Breast epithelium (tissue), 4 donors: ENCODE measurements around the gene SUCLG1. TPM values are rescaled to one million over a fixed set of nuclear protein-coding genes. Genes with fewer than 3 reads are reported as not detected.
"Not testable (repeated sequence)": the region's sequence is repeated elsewhere in the genome, so short reads cannot be mapped to it uniquely, and the experiment has no call there.

Experiments
- DNase-seq, 2 donors: peaks; one replicate each; pipeline ENCODE4 v3.0.0-alpha.2; 2019; ENCODE audit warnings: low spot score in 2 of 2
- H3K27ac ChIP-seq, 2 donors: fragments of 200-600 bp; sonication (generic) in 1 of 2; one replicate each; pipeline ENCODE4 v1.5.1; 2016 to 2019; ENCODE audit warnings: mild to moderate bottlenecking in 1 of 2
- H3K27me3 ChIP-seq, 2 donors: fragments of 200-600 bp; sonication (generic) in 1 of 2; one replicate each; pipeline versions ENCODE4 v1.5.1 to v1.6.0; 2017 to 2019; ENCODE audit warnings: control low read depth in 1 of 2, mild to moderate bottlenecking in 1 of 2
- H3K36me3 ChIP-seq: fragments of 200-600 bp; one replicate; pipeline ENCODE4 v1.5.1; 2019
- H3K4me1 ChIP-seq, 2 donors: fragments of 200-600 bp; sonication (generic); one replicate each; pipeline ENCODE4 v1.5.1; 2016 to 2019; ENCODE audit warnings: control low read depth in 1 of 2
- H3K4me3 ChIP-seq, 3 donors: fragments of 200-600 bp; sonication (generic); 1 replicate in 2 of 3; 2 replicates in 1 of 3; pipeline ENCODE4 v1.5.1; 2016 to 2019; ENCODE audit warnings: mild to moderate bottlenecking in 3 of 3, moderate library complexity in 2 of 3
- H3K9me3 ChIP-seq, 2 donors: fragments of 200-600 bp; sonication (generic) in 1 of 2; one replicate each; pipeline ENCODE4 v1.5.1; 2016 to 2019; ENCODE audit warnings: control low read depth in 1 of 2
- POLR2A ChIP-seq: fragments of 450-650 bp; IDR thresholded peaks from one replicate; pipeline ENCODE4 v1.6.1; 2016; ENCODE audit warnings: antibody characterized with exemption, mild to moderate bottlenecking, moderate library complexity
- POLR2AphosphoS5 ChIP-seq, 3 donors: sonication (generic); formaldehyde crosslinking; IDR thresholded peaks; one replicate each; pipeline ENCODE4 v1.6.1; 2017; ENCODE audit warnings: antibody characterized with exemption in 3 of 3
- intact Hi-C: fragments of 100-400 bp; cut with DNase I; formaldehyde crosslinking; loops from one replicate; pipeline ENCODE4 v1.15.1; 2023; ENCODE audit warnings: low total_unique reads
- total RNA-seq, 3 donors: library from RNA; depleted of rRNA; stranded (reverse); fragments of >200 nt; gene quantifications; one replicate each; pipeline ENCODE4 v1.1.0, GENCODE V29; 2016
- TF ChIP-seq, protein P1 (sequence below), 3 donors: fragments of 450-650 bp; IDR thresholded peaks; one replicate each; pipeline ENCODE4 v1.5.1; 2016 to 2017; ENCODE audit warnings: antibody characterized with exemption in 3 of 3, mild to moderate bottlenecking in 3 of 3, moderate library complexity in 3 of 3

Gene SUCLG1
- total RNA-seq, 3 donors from 2014 or later: 108 to 112 (median 110) TPM

DNA sequence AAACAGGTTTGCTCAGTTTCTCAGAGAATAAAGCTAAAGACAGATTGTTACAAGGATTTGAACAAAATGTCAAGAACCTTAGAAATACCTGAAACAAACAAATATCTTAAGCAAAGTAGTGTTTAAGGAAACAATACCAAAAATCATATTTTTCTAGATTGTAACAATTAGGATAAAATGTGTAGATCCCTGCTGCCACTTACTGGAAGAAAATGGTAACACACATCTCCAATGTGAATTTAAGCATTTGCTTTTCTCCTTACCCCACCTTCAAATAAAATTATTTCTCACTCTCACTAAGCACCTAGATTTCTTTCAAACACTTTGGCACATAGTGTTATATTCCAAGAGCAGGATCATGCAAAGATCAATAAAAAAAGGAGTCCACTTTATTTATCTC, 34.9 kb downstream of the SUCLG1 start:
- no peaks in the 10 kb centered on the region for H3K4me1 ChIP-seq
- no peaks in the 10 kb centered on the region for H3K9me3 ChIP-seq
- no peak overlapping the region for H3K4me3 ChIP-seq
- no peak overlapping the region for H3K27ac ChIP-seq
- intact Hi-C loops: no loop called here
- no peaks in the 10 kb centered on the region for H3K36me3 ChIP-seq
- H3K27me3 ChIP-seq: no peaks in the 10 kb centered on the region
- TF ChIP-seq, protein P1, sequence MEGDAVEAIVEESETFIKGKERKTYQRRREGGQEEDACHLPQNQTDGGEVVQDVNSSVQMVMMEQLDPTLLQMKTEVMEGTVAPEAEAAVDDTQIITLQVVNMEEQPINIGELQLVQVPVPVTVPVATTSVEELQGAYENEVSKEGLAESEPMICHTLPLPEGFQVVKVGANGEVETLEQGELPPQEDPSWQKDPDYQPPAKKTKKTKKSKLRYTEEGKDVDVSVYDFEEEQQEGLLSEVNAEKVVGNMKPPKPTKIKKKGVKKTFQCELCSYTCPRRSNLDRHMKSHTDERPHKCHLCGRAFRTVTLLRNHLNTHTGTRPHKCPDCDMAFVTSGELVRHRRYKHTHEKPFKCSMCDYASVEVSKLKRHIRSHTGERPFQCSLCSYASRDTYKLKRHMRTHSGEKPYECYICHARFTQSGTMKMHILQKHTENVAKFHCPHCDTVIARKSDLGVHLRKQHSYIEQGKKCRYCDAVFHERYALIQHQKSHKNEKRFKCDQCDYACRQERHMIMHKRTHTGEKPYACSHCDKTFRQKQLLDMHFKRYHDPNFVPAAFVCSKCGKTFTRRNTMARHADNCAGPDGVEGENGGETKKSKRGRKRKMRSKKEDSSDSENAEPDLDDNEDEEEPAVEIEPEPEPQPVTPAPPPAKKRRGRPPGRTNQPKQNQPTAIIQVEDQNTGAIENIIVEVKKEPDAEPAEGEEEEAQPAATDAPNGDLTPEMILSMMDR (IDR thresholded peaks at IDR 0.05): peak in 1 of 3 donors; percentile 48
- TF ChIP-seq POLR2AphosphoS5 (IDR thresholded peaks at IDR 0.05) (no peak), POLR2A (no peak)
- no peak for DNase-seq

DNA sequence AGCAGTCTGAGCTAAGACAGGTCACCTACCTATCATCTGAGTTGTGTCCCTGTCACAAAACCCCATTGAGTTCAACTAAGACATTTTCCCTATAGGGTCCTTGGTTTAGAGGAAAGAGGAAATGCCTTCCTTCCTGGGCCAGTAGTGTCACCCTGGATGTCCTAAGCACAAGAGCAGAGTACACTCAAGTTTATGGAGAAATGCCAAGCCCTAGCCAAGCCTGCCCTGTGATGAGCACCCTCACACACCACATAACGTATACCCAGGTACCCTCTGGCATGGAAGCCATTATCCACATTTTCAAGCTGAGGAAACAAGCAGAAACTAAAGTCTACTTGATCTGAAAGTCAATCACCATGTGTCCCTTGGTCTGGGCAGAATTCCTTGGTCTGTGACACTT, 37.3 kb downstream of the SUCLG1 start:
- no peak for DNase-seq
- Histone ChIP-seq H3K9me3 (no peaks in the 10 kb centered on the region), H3K4me1 (no peaks in the 10 kb centered on the region), H3K27me3 (no peaks in the 10 kb centered on the region), H3K4me3 (no peak overlapping the region), H3K36me3 (no peaks in the 10 kb centered on the region), H3K27ac (no peak overlapping the region)
- TF ChIP-seq, protein P1 (IDR thresholded peaks at IDR 0.05): no peak
- no peak for TF ChIP-seq POLR2A
- TF ChIP-seq POLR2AphosphoS5 (IDR thresholded peaks at IDR 0.05): no peak
- intact Hi-C loops: no loop called here

DNA sequence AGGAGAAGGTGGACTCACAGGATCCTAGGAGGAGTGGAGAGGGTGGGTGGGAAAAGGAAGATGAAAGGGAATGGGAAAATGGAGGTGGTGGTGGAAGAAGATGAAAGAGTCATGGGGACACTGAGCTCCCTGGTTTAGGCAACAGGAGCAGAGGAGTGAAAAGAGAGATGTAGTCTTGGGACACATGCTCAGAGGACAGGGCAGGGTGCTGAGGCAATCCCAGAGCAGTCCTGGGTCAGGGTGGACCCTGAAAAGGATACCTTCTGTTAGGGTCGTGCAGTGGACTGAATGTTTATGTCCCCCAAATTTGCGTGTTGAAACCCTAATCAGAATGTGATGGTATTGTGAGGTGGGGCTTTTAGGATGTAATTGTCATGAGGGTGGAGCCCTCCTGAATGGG, 37.9 kb downstream of the SUCLG1 start:
- no peaks in the 10 kb centered on the region for H3K27me3 ChIP-seq
- DNase-seq: no peak
- no peak for TF ChIP-seq POLR2A
- TF ChIP-seq, protein P1 (IDR thresholded peaks at IDR 0.05): no peak
- H3K4me3 ChIP-seq: no peak overlapping the region
- no peaks in the 10 kb centered on the region for H3K9me3 ChIP-seq
- no peak overlapping the region for H3K27ac ChIP-seq
- no peaks in the 10 kb centered on the region for H3K4me1 ChIP-seq
- intact Hi-C loops: no loop called here
- no peaks in the 10 kb centered on the region for H3K36me3 ChIP-seq

DNA sequence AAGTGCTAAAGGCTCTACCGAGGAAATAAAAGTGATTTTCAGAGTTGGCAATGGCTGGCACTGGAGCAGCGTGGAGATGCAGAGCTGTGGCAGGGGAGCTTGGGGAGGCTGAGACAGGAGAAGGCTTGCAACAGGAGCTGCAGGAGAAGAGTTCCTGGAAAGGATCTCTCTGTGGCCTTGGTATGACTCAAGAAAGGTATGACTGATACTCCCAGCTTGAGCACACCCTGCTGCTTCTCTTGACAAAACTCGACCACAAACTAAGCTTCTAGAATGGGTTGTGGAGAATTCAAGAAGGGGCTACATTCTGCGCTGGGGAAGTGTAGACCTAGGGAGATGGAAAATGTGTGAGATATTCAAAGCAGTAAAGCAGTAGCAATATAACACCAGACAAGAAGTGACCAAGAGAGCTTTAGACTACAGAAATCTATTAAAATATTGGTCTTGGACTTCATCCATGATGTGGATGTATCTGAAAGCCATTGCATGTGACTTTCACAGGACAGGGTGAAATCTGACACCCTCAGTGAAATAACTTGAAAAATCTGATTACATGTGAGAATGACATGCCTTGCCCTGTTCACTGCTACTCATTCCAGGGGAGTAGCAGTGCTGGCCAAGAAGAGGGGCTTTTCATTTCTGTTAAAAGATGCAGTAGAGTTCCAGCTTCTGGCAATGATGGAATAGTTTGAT, 41.5 kb downstream of the SUCLG1 start:
- H3K27ac ChIP-seq: no peak overlapping the region
- no peak for DNase-seq
- H3K27me3 ChIP-seq: no peaks in the 10 kb centered on the region

DNA sequence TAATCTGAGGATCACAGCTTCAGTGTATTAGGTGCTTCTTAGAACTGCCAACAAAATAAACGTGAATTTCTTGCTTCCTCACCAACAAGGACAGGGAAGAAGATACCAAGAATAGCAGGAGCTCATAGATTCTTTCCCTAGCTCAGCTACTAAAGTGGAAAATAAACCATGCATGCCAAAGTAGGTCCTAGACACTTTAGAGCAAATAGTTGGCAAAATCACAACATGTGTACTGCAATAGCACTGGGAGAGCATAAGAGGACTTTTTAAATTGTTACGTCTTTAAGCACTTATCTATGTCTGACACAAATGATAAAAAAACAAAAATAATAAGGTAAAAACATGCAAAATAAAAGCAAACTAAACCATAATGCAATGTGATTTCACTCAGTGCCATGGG, 49.5 kb downstream of the SUCLG1 start:
- TF ChIP-seq, protein P1 (IDR thresholded peaks at IDR 0.05): no peak
- TF ChIP-seq POLR2A (no peak), POLR2AphosphoS5 (IDR thresholded peaks at IDR 0.05) (no peak)
- DNase-seq: no peak
- no peak overlapping the region for H3K27ac ChIP-seq
- no peaks in the 10 kb centered on the region for H3K27me3 ChIP-seq
- H3K9me3 ChIP-seq: no peaks in the 10 kb centered on the region
- no peaks in the 10 kb centered on the region for H3K36me3 ChIP-seq
- no peak overlapping the region for H3K4me3 ChIP-seq
- intact Hi-C loops: no loop called here
- no peaks in the 10 kb centered on the region for H3K4me1 ChIP-seq

More for the DNA sequence above, 41.5 kb downstream of the SUCLG1 start:
- Histone ChIP-seq H3K9me3 (no peaks in the 10 kb centered on the region), H3K4me1 (no peaks in the 10 kb centered on the region), H3K4me3 (no peak overlapping the region), H3K36me3 (no peaks in the 10 kb centered on the region)
- TF ChIP-seq POLR2AphosphoS5 (IDR thresholded peaks at IDR 0.05) (no peak), POLR2A (no peak)
- TF ChIP-seq, protein P1 (IDR thresholded peaks at IDR 0.05): no peak
- intact Hi-C loops: no loop called here

DNA sequence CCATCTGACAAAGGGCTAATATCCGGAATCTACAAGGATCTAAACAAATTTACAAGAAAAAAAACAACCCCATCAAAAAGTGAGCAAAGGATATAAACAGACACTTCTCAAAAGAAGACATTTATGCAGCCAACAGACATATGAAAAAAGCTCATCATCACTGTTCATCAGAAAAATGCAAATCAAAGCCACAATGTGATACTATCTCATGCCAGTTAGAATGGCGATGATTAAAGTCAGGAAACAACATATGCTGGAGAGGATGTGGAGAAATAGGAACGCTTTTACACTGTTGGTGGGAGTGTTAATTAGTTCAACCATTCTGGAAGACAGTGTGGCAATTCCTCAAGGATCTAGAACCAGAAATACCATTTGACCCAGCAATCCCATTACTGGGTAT, 57.0 kb downstream of the SUCLG1 start:
- H3K4me1 ChIP-seq, DNase-seq, H3K36me3 ChIP-seq, H3K4me3 ChIP-seq, H3K9me3 ChIP-seq, H3K27ac ChIP-seq, intact Hi-C loops, H3K27me3 ChIP-seq: not testable (repeated sequence)

DNA sequence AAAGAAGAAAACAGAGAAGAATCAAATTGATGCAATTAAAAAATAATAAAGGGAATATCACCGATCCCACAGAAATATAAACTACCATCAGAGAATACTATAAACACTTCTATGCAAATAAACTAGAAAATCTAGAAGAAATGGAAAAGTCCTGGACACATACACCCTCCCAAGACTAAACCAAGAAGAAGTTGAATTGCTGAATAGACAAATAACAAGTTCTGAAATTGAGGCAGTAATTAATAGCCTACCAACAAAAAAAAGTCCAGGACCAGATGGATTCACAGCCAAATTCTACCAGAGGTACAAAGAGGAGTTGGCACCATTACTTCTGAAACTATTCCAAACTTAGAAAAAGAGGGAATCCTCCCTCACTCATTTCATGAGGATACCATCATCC, 59.2 kb downstream of the SUCLG1 start:
- H3K27ac ChIP-seq, H3K9me3 ChIP-seq, H3K4me3 ChIP-seq, H3K4me1 ChIP-seq, DNase-seq, H3K27me3 ChIP-seq, intact Hi-C loops, H3K36me3 ChIP-seq: not testable (repeated sequence)
